Endothelial cell of umbilical vein (primary cell): ENCODE measurements around the gene MSL1. TPM values are rescaled to one million over a fixed set of nuclear protein-coding genes. Genes with fewer than 3 reads are reported as not detected.

Source experiments
- BruUV-seq: library from RNA; stranded (reverse); fragments of 400-500 nt; replicated peaks from 2 replicates; lab custom pipeline; 2021; lab: Mats Ljungman, UMichigan
- CTCF ChIA-PET: fragments of 300-600, 350-600 bp; sonication (Branson Sonifier 250); formaldehyde crosslinking; loops from one replicate; lab custom pipeline; 2021; ENCODE audit warnings: antibody characterized with exemption, inconsistent platforms; lab: Charles Lee
- POLR2A ChIA-PET: fragments of 300-600, 350-600 bp; sonication (Branson Sonifier 250); formaldehyde crosslinking; loops from one replicate; lab custom pipeline; 2021; ENCODE audit warnings: antibody characterized with exemption, inconsistent platforms; lab: Charles Lee
- DNase-seq: peaks from one replicate; pipeline ENCODE4 v3.0.0-alpha.2; 2011; ENCODE audit warnings: low read depth, low spot score
- FAIRE-seq: peaks from 2 replicates; lab custom pipeline; 2011; peaks lifted over from hg19 to GRCh38; lab: Jason Lieb, UNC
- H2AFZ ChIP-seq: 2 replicates; pipeline ENCODE4 v1.6.0; 2012; ENCODE audit warnings: low read depth, low read length, control low read depth, inconsistent platforms
- H3K27ac ChIP-seq: 2 replicates; pipeline ENCODE4 v1.5.1; 2011; ENCODE audit warnings: low read depth, mild to moderate bottlenecking, control low read depth, low read length, moderate library complexity; ENCODE audit not compliant: insufficient read depth
- H3K27me3 ChIP-seq, 2 experiments: 2 replicates each; pipeline versions ENCODE4 v1.6.0 to v1.6.1; 2011; ENCODE audit warnings: low read length in 2 of 2, mixed read lengths in 1 of 2; ENCODE audit not compliant: control insufficient read depth in 2 of 2, insufficient read depth in 2 of 2
- H3K36me3 ChIP-seq, 2 experiments: 2 replicates in 1 of 2; 3 replicates in 1 of 2; pipeline ENCODE4 v1.5.1; 2011; ENCODE audit warnings: low read length in 2 of 2, mild to moderate bottlenecking in 1 of 2, moderate library complexity in 1 of 2; ENCODE audit not compliant: control insufficient read depth in 2 of 2, insufficient read depth in 2 of 2; ENCODE audit errors: extremely low read depth in 1 of 2
- H3K4me1 ChIP-seq: 3 replicates; pipeline ENCODE4 v1.5.1; 2011; ENCODE audit warnings: mild to moderate bottlenecking, low read length; ENCODE audit not compliant: control insufficient read depth, insufficient read depth; ENCODE audit errors: extremely low read depth
- H3K4me2 ChIP-seq: 2 replicates; pipeline ENCODE4 v1.6.1; 2011; ENCODE audit warnings: low read length, control low read depth, mixed read lengths; ENCODE audit not compliant: insufficient read depth
- H3K4me3 ChIP-seq, 3 experiments: fragments of 200-600 bp in 1 of 3; sonication (generic), shearing (Covaris generic) in 1 of 3; replicated peaks in 1 of 3; 2 replicates each; pipeline ENCODE4 v1.5.1; 2011 to 2016; ENCODE audit warnings: control low read depth in 3 of 3, low read length in 3 of 3, mild to moderate bottlenecking in 2 of 3, inconsistent platforms in 1 of 3, low read depth in 1 of 3, moderate library complexity in 1 of 3; ENCODE audit not compliant: insufficient read depth in 1 of 3
- H3K79me2 ChIP-seq: 2 replicates; pipeline ENCODE4 v1.6.0; 2012; ENCODE audit warnings: low read length, inconsistent platforms; ENCODE audit not compliant: control insufficient read depth, insufficient read depth
- H3K9ac ChIP-seq: replicated peaks from 2 replicates; pipeline ENCODE3; 2011; ENCODE audit warnings: low read length, control low read depth; ENCODE audit not compliant: insufficient read depth; ENCODE audit errors: extremely low read depth
- H3K9me1 ChIP-seq: replicated peaks from 3 replicates; pipeline ENCODE4 v1.6.0; 2011; ENCODE audit warnings: mild to moderate bottlenecking, low read length; ENCODE audit not compliant: control insufficient read depth, insufficient read depth; ENCODE audit errors: extremely low read depth
- H3K9me3 ChIP-seq: replicated peaks from 2 replicates; pipeline ENCODE4 v1.5.1; 2012; ENCODE audit warnings: low read length, inconsistent platforms; ENCODE audit not compliant: control insufficient read depth, insufficient read depth
- H4K20me1 ChIP-seq: replicated peaks from 2 replicates; pipeline ENCODE3; 2011; ENCODE audit warnings: mild to moderate bottlenecking, low read length; ENCODE audit not compliant: control insufficient read depth, insufficient read depth; ENCODE audit errors: extremely low read depth
- CTCF ChIP-seq, 2 donors: IDR thresholded peaks; 1 replicate in 1 of 2; 2 replicates in 1 of 2; pipeline ENCODE4 v1.5.1; 2011; ENCODE audit warnings: low read length in 2 of 2, mild to moderate bottlenecking in 2 of 2, moderate library complexity in 2 of 2, control low read depth in 1 of 2, inconsistent platforms in 1 of 2, low read depth in 1 of 2; ENCODE audit not compliant: insufficient read depth in 1 of 2; ENCODE audit errors: extremely low read depth in 1 of 2
- EZH2 ChIP-seq: IDR thresholded peaks from 2 replicates; pipeline ENCODE4 v1.6.1; 2012; ENCODE audit warnings: borderline replicate concordance, low read depth, mild to moderate bottlenecking, moderate library complexity, low read length, inconsistent platforms; ENCODE audit not compliant: severe bottlenecking
- FOS ChIP-seq: IDR thresholded peaks from 2 replicates; pipeline ENCODE4 v1.6.1; 2011; ENCODE audit warnings: mild to moderate bottlenecking, low read length, moderate library complexity, borderline replicate concordance; ENCODE audit not compliant: insufficient read depth
- GATA2 ChIP-seq: IDR thresholded peaks from 2 replicates; pipeline ENCODE4 v1.7.0; 2011; ENCODE audit warnings: low read depth, mild to moderate bottlenecking, moderate library complexity, mixed read lengths, low read length; ENCODE audit not compliant: insufficient read length, insufficient read depth
- JUN ChIP-seq: IDR thresholded peaks from 2 replicates; pipeline ENCODE4 v1.6.1; 2011; ENCODE audit warnings: borderline replicate concordance, low read depth; ENCODE audit not compliant: insufficient read length, insufficient read depth
- POLR2A ChIP-seq: IDR thresholded peaks from 2 replicates; pipeline ENCODE4 v1.6.1; 2012; ENCODE audit warnings: low read depth, mild to moderate bottlenecking, control low read depth, low read length
- POLR2AphosphoS5 ChIP-seq: IDR thresholded peaks from 2 replicates; pipeline ENCODE4 v1.6.1; 2012; ENCODE audit warnings: low read depth, mild to moderate bottlenecking, control low read depth, low read length, moderate library complexity; ENCODE audit not compliant: insufficient read depth
- dilution Hi-C: fragments of 300-500 bp; cut with MboI; formaldehyde crosslinking; loops from one replicate; pipeline ENCODE4 v1.15.0; 2019; ENCODE audit warnings: low sequenced_read_pairs; ENCODE audit not compliant: extremely low pct_ligation_motif_present
- intact Hi-C: fragments of 100-400 bp; cut with micrococcal nuclease; formaldehyde crosslinking; loops from one replicate; pipeline ENCODE4 v1.10.0; 2022
- polyA plus RNA-seq, 4 experiments: library from polyadenylated mRNA; depleted of rRNA in 3 of 4; stranded (reverse) in 3 of 4; unstranded in 1 of 4; fragments of >200 nt; gene quantifications; 2 replicates each; pipeline versions ENCODE4 v1.2.1 to v1.2.3, GENCODE V29; 2011 to 2012; ENCODE audit warnings: missing spikeins in 1 of 4
- total RNA-seq: library from RNA; stranded (reverse); gene quantifications from 2 replicates; pipeline ENCODE4 v1.2.3, GENCODE V29; 2021

Gene MSL1
- total and polyA plus RNA-seq, 2 donors (not counting 3 experiments of a cell fraction or from before 2014, with no cell fraction given), result 30.9 to 95.0 TPM

- Histone ChIP-seq H2AFZ (no peak overlapping the region), H3K4me3 (no peak overlapping the region), H3K79me2 (no peaks in the 10 kb centered on the region), H3K4me1 (peaks cover 43% of the 10 kb centered on the region), H3K4me2 (no peak overlapping the region), H3K36me3 (no peaks in the 10 kb centered on the region), H3K27me3 (no peaks in the 10 kb centered on the region), H3K9me3 (no peaks in the 10 kb centered on the region), H3K9ac (no peak overlapping the region), H3K9me1 (no peaks in the 10 kb centered on the region), H3K27ac (no peak overlapping the region), H4K20me1 (no peaks in the 10 kb centered on the region)
- no TSS peak for BruUV-seq
- dilution Hi-C loops (no loop called here), intact Hi-C loops (no loop called here)
- TF ChIP-seq FOS (no peak), POLR2A (no peak), GATA2 (no peak)
- no peak for FAIRE-seq
- no peak for DNase-seq
- ChIA-PET POLR2A (no interaction called here), CTCF (no interaction called here)
Observed at GRCh38 chr17:40104594-40105486, 16.9 kb upstream of the MSL1 start.

- POLR2A ChIA-PET, result no interaction called here
- intact Hi-C loops, result no loop called here
- Histone ChIP-seq H3K4me3 (no peak overlapping the region), H3K9me1 (no peaks in the 10 kb centered on the region), H3K9ac (no peak overlapping the region), H3K27ac (no peak overlapping the region), H3K79me2 (no peaks in the 10 kb centered on the region), H2AFZ (no peak overlapping the region), H3K27me3 (no peaks in the 10 kb centered on the region), H3K9me3 (no peaks in the 10 kb centered on the region), H3K4me1 (peaks cover 45% of the 10 kb centered on the region), H4K20me1 (no peaks in the 10 kb centered on the region), H3K4me2 (no peak overlapping the region), H3K36me3 (no peaks in the 10 kb centered on the region)
- no TSS peak for BruUV-seq
- CTCF ChIA-PET, result no interaction called here
- TF ChIP-seq FOS (no peak), GATA2 (no peak), POLR2A (no peak), POLR2AphosphoS5 (no peak), JUN (no peak), EZH2 (no peak), CTCF (IDR thresholded peaks at IDR 0.05; ENCODE audit: extremely low read depth in 1 of 2, insufficient read depth in 1 of 2, low read depth in 1 of 2, low read length in 2 of 2) (no peak)
- dilution Hi-C loops, result no loop called here
- no peak for DNase-seq
- no peak for FAIRE-seq
Observed at GRCh38 chr17:40105861-40106759, 15.7 kb upstream of the MSL1 start.
